Body of pancreas (tissue), 4 donors: ENCODE results near the gene OSBPL10.

ENCODE experiments used
- CTCF ChIP-seq, 7 experiments: fragments of 450-650 bp in 4 of 7; fragments of 200-600 bp in 3 of 7; sonication (generic) in 3 of 7; IDR thresholded peaks; one replicate each; pipeline ENCODE4 v1.5.1; 2016 to 2019; ENCODE audit warnings: antibody characterized with exemption in 7 of 7
- POLR2A ChIP-seq, 3 donors: fragments of 450-650 bp; IDR thresholded peaks; one replicate each; pipeline ENCODE4 v1.6.1; 2016; ENCODE audit warnings: antibody characterized with exemption in 3 of 3, mild to moderate bottlenecking in 2 of 3

- no peak for TF ChIP-seq CTCF (IDR thresholded peaks at IDR 0.05)
- TF ChIP-seq POLR2A (IDR thresholded peaks at IDR 0.05), result no peak
These were observed 148.5 kb downstream of the OSBPL10 start for GRCh38 chr3:31832551-31832950.
